Measurements from ENCODE around the gene SLC35E1.

SLC35E1 gene

DNA sequence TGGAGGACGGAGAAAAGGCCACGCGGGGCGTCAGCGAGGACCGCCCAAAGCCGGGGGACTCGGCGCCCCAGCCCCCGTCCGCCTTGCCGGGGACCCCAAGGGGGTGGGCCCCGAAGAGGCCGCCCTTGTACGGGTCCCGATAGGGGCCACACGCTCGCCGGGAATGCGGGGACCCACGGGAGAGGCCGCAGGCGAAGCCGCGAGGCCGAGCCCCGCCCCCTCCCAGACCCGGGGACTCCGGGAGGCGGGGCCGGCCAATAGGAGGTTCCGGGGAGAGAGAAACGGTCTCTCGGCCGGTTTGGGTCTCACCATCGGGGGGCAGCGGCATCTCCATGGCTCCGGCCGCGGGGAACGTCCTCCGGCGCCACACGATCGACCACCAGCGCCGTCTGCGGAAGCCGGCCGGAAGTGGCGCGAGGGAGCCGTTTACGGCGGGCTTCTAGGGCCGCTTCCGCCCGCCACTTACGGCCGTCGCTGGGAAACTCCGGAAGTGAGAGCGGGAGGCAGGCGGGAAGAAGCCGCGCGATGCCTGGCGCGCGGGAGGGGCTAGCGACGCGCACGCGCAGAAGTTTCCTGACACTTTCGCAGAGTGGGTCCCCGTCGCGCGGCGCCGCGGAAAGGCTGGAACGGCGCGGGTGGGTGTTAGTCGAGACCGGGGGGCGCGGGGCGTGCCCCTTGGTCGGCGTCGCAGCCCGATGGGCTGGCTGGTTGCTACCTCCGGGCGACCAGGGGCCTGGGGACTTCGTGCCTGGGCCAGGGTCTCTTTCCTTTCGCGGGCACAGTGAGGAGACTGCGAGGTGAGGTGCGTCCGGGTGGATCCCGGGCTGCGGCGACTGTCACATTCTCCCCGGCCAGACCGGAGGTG is 29.9 kb downstream of the SLC35E1 start, which contains the start of gene CHERP:
CHERP (minus strand) TSS at position 393 of the 865 bp plus-strand sequence; CDS start at position 334, 59 bp downstream.
- peak; percentile 93 for DNase-seq

DNA sequence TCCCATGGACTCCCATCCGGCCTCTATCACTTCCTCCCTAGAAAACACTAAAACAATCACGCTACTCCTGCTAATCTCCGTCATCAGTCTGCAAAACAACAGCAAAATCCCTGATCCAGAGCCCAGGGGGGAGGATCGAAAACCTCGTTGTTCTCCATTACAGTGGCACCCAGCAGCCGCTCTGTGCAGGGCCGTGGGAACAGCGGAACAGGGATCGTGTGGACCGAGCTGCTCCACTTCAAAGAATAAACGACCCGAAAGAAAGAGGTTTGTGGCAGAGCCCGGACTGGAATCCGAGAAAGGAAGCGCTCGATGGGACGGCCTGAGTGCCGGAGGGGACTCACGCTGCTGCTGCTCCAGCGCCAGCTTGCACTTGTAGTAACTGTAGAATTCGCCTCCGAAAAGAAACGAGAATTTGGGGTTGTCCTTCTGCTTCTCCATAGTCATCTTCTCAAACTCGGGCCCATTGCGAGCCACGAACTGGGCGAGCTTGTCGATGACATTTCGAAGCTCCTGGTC is 30.6 kb downstream of the SLC35E1 start:
- DNase-seq, result no peak

DNA sequence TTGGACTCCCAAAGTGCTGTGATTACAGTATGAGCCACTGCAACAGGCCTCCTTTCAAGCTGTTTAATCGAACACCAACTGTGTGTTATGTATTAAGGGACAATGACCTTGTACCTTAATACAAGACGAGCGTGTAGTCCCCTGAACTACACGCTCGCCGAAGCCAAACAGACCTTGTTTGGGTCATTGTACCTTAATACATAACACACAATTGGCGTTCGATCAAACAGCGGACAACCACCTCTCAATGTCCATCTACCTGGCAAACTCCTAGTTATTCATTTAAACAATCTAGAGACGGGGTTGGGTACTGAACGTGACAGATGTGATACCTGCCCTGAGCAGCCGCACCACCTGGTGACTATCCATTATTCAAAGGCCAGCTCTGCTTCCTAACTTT is 31.3 kb downstream of the SLC35E1 start:
- no peak for DNase-seq

DNA sequence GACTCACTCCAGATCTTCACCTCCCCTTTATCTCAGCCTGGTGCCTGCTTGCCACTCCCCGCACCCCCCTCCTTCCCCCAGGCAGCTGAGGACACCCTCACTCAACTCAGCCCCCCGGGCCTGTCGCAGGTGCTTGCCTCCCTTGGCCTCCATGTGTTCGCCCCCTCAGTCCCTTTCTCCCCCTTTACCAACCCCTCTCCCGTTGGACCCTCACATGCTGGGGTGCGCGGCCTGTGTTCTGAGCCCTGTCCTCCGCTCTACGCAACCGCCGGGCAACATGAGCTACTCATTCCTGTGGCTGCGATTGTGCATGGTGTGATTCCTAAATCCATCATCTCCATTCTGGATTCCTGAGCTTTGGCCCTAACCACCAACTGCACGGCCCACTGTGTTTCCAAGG is 35.1 kb downstream of the SLC35E1 start:
- no peak for DNase-seq

DNA sequence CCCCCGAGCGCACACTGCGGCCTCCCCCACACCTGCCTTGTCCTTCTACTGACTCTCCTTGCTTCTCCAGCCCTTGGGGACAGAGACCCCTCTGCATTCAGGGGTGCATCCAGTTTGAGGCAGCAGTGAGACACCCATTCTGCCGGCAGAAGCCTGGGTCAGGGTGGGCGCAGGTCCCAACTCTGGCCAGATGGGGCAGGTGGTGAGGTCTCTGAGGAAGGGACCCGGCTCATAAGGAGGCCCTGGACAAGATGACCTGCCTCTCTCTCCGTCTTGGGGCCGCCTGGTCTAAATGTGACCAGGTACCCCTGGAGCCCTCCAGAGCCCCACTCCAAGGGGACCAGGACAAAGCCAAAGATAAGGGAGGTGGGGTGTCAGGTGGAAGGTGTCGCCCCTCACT is 36.1 kb downstream of the SLC35E1 start:
- DNase-seq, result no peak

DNA sequence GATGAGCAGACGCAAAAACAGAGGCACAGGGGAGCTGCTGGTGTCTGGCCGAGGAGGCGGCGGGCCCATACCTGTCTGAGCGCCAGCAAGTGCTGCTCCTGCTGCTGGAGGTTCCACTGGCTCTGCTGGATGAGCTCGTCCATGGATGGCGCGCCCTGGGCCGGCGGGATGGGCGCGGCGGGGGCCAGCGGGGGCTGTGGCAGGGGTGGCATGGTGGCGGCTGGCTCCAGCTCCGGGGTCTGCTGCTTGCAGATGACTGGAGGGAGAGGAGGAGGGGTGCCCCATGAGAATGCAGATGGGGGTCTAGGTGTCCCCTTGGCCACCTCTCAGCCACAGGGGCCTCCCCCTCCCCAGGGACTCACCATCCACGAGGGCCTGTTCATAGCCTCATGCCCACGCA is 36.8 kb downstream of the SLC35E1 start:
- no peak for DNase-seq

DNA sequence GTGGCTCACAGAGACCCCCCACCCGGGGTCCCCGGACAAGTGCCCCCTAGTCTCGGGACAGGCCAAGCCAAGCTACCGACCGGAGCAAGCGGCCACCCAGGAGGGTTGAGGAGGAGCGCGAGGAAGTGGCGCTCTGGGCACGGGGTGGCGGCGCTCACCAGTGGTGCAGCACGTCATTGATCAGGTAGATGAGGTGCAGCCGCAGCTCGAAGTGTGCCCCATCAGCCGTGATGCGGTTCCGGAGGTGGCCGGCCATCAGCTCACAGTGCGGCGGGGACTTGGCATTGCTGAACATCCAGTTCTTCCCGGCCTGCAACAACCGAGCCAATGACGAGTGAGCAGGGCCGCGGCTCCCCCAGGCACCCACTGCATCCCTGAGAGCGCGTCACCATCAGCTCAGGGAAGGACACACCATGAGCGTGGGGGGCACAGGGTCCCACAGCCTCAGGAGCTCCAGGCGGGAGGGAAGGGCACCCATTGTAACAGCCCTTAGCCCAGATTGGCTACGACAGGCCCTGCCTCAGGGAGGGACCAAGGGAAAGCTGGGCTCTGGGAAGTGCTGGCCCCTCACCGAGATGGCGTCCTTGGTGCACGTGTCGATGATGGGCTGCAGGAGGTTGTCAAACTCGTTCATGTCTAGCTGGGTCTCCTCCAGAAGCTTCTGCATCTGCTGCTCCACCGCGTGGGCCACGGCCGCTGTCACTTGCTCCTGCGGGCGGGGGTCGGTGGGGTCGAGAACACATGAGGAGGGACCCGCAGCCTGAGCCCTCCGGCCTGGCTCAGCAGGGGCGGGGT is 39.6 kb downstream of the SLC35E1 start:
- DNase-seq, result no peak

DNA sequence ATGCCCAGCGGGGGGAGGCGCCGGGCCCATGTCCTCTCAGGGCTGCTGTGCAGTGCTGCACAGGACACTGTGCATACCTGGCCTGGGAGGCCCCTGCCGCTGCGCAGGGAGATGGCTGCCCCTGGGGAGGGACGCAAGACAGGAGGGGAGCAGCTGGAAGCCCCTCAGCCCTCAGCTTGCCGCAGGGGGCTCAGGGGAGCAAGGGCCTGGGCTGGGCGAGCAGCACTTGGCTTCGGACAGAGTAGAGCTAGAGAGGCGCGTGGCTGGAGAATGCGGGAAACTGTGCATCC is 40.9 kb downstream of the SLC35E1 start:
- no peak for DNase-seq

DNA sequence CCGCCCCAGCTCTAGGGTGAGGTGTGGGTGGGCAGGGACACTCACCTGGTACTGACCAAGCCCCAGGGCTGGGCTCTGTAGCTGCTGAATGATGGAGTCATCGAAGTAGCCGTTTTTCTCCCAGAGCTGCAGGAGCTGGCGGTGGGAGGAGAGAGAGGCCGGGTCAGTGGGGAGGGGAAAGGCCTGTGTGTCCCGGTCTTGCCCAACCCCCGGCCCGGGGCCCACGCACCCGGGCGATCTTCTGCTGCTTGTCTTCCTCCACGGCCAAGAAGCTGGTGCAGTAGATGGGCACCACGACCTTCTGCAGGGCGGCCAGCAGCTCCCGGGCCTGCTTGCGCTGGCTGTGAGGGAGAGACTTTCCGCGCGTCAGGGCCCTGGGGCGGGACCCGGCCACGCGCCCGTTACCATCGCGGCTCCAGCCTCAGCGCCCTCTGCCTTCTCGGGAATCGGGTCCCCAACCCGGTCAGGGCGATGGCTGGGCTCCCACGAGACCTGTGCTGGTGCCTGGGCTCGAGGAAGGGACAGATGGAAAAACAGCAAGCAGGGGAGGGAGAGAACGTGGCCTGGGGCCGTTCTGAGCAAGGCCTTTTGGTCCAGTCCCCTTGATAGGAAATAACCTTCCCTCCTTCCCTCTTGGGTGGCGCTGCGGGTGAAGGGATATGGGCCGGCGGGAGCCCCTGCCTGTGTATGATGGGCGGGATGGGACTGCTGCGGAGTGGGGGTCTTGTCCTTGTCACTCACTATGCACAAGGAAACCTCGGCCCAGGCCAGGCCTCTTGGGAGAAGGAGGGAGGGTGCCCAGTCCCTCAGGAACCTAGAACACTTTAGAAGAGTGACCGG is 41.5 kb downstream of the SLC35E1 start:
- DNase-seq, result no peak

DNA sequence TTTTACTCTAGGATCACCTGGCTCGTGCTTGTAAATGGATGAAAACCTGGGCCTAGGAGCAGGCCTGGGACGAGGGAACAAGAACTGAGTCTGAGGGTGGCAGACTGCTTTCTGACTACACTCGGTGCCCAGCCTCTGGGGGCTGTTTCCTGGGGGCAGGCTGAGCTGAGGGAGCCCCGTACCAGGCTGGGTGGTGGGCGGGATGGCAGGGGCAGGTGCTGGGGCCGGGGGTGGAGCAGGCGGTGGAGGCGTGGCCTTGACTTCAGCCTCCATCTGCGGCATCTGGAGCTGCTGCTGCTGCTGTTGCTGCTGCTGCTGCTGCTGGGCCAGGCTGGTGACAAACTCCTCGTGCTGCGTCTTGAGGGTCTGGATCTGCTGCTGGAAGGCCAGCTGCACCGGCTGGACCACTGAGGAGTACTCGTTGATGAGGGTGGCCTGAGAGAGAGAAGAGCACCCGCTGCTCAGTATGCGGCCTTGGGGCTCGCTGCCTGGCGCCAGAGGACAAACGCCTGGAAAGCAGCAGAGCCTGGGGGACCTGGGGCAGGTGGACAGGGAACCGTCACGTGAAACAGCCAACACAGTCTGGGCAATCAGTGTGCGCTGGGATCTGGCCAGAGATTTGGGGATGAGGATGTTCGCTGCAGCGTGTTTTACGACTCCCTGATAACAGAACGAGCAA is 42.6 kb downstream of the SLC35E1 start:
- DNase-seq, result no peak

DNA sequence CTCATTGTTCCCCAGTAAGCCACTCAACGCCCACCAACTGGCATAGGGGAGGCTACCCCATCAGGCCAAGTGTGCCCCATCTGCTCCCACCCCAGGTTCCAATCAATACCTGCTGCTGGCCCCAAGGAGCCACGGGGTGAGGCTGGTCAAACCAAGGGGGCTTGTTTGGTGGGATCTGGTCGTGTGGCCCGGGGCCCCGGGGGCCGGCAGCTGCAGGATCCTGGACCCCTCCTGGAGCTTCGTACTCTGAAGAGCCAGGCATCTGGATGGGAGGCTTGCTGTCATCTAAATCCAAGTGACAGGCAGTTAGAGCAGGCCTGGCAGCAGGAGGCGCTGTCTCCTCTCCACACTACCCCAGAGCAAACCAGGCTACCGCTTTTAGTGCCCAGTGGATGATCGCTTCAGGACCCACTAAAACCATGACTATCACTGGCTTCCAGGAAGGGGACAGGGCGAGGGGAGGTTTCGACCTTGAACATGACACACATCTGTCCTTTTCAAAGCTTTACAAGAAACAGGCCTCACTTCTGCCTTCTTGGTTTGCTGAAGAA is 44.2 kb downstream of the SLC35E1 start:
- no peak for DNase-seq

DNA sequence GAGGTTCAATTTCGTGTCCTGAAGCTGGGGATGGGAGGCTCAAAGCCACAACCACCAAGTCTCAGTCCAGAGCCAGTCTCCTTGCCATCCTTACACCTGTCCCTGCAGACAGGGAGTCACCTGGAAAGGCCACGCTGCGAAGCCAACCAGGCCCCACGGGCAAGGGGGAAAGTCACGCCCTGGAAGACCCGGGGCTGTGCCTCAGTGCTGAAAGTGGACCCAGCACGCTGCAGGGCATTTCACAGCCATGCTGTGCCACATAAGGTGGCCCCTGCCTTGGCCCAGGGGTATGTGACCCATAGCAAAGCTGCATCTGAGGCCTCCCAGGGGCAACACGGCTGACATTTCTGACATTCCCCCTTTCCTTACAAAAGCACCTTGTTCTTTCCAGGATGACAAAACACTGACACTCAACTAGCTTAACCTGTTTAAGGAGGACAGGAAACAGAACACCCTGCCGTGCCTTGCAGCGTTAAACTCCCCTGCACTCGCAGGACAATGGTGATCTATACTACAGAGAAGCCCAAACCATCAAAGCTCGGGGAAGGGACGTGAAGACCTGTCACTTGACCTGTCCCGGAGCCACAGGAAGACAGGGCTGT is 44.8 kb downstream of the SLC35E1 start:
- DNase-seq, result no peak

DNA sequence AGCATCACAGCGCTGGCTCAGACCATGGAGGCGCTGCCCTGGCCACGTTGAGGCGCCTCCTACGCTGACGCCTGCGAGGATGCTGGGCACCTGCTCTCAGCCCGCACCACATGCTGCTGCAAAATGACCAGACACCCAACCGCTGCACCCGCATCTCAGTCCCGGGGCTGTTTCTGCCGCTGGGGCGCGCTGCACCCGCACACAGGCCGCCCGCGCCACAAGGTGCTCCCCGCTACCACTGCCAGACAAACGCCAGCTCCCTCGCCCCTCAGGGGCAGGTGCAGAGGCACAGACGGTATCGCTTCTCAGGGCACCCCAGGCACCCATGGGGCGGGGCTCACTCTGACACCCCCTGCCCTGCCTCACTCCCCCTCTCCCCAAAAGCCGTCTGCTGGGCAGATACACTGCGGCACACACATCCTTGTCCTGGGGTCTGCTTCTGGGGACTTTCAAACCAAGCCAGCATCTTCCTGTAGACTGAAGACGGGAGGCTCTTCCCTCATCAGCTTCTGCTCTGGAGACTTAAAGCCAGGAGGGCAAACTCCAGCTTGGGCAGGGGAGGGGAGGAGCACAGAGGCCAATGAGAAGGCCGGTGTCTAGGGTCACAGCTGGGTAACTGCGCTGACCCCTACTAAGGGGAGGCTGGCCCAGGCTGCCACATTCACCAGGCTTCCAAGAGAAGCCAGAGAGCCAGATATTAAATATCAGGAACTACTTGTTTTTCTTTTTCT is 46.3 kb downstream of the SLC35E1 start:
- DNase-seq, result no peak

DNA sequence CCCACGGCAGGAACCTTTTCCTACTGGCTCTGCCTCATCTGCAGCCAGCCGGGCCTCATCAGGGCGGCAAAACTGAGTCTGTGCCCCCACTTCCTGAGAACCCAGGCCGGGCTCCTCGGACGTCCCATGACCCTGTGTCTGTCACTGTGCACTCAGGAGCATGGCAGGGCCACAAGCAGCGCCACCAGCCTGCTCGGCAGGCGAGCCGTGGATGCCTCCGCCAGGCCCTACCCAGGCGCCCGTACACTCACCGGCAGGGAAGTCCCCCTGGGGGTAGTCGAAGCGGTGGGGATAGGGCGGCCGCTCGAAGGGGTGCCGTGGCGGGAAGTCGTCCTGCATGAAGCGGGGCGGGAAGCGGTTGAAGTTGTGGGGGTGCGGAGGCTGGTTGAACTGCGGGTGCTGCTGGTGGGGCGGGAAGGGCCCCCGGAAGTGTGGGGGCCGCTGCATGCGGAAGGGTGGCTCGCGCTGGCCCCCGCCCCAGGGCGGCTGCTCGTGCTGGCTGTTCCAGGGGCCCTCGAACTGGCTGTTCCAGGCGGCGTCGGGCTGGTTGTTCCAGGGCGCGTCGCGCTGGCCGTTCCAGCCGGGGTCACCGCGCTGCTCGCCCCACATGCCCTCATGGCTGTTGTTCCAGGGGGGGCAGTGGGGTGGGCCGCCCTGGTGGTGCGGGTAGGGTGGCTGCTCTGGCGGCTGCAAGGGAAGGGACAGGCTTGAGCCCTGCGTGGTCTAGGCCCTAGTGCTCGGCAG is 47.1 kb downstream of the SLC35E1 start:
- no peak for DNase-seq

DNA sequence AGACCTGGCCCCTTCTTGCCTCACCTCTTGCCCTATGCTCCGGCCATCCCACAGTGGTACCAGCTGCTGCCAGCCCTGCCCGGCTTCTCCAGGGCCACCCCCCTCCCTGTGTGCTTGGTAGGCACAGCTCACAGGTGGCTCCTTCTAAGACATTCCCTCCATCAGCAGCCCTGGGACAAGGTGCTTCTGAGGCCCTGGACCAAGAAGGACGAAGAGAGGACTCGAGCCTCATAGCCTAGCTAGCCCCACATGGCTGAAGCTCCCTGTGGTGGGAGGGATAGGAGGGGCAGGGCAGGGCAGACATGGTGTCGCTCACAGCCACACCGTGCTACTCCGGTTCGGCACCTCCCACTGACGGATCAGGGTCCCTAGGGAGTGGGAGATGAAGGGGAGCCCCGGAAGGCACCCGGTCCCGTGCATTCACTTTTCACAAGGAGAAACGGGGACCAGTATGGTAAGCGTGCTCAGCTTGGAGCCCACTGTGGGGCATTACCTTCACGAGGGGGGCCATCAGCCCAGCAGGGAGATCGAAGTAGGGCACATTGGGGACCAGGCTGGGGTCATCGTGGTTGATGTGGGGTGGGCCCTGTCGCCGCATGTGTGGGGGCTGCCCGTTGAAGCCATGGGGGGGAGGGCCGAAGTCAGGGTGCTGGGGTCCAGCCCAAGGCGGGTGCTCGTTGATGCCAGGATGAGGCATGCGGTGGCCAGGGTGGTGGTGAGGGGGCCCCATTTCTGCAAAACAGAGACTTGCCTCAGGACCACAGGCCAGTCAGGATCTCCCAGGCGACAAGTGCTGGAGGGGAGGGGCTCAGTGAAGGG is 49.4 kb downstream of the SLC35E1 start:
- no peak for DNase-seq

DNA sequence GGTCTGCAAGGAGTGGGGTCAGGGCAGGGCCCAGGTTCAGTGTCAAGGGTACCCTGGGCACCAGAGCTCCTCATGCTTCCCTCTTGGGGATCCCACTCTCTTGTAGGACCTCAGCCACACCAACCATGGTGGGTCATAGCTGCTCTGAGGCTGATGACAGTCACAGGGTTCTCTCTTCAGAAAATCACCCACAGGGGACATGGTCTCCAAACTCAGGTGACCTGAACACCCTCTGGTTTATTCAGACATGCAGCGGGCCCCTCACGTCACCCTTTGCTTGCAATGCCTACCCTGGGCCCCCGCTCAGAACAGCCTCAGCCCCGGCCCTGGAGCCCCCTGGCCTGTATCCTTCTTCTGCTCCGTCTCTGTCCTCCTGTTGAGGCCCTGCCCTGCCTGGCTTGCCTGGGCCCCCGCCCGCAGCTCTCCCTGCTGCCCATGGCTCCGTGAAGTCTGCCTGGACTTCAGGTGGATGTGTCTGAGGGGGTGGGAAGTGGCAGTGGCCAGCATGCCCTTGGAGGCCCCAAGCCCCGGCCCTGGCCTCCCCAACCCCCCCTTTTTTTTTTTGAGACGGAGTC is 50.4 kb downstream of the SLC35E1 start:
- DNase-seq, result no peak

DNA sequence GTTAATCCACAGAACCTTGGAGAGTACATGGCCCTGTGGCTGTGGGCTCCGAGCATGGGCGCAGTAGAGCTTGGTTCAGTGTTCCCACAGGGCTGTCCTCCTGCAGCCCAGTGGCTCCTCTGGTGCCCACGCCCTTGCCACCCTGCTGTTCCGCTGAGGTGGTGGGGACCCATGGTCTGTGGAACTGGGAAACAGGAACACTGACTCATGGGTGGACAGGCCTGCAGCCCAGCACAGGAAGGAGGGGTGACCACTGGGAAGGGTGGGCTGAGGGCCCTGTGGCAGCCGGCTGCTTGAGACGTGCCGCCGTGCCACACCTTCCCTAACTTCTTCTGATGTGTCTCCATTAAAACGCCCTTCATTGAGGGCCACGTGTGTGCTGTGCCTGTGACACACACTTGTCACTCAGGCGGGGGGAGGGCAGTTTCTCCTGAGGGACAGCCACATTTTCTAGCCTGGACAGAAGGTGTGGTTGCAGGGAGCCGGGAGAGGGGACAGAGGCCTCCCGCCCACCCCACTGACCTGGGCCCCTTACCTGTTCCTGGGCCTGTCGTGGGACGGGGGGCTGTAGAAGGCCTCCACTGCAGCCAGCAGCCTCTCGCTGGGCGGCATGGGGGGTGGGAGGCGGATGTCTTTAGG is 51.1 kb downstream of the SLC35E1 start:
- DNase-seq, result no peak
